ENCODE measurements around the gene CACNA2D3. TPM values are rescaled to one million over a fixed set of nuclear protein-coding genes. Genes with fewer than 3 reads are reported as not detected.

Gene CACNA2D3
- total and polyA plus RNA-seq, 12 donors: 0.26 to 13.7 (median 2.8) TPM; not detected in 1

DNA sequence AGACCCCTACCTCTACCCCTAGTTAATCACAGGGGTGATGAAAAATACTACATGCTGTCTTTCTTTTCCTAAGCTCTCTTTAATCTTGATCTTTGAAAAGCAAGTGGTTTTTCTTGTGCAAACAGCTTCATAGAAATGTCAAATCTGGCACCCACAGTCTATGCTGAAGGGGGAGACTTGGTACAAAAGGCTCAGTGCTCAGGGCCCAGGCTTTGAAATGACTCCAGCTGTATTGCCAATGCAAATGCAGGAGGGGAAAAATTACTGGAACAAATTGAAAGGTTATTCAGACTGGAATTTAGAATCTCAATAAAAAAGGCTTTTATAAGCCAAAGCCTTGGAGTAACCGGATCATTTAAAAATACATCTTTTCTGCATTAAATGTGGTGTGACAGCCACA is 581.6 kb downstream of the CACNA2D3 start:
- Histone ChIP-seq H3K4me1 (replicated peaks in 1 of 2) (no peaks in the 10 kb centered on the region), H3K9me3 (replicated peaks in 1 of 3) (no peaks in the 10 kb centered on the region), H3K27ac (no peak overlapping the region), H3K4me3 (no peak overlapping the region), H3K27me3 (no peaks in the 10 kb centered on the region), H3K36me3 (replicated peaks in 1 of 2) (no peaks in the 10 kb centered on the region)
- no peak for TF ChIP-seq CTCF (IDR thresholded peaks at IDR 0.05)
- no peak for TF ChIP-seq POLR2A (IDR thresholded peaks at IDR 0.05)
- WGBS, 4 donors: 65 to 91% (median 86%) methylated on average over 1 of the region's 1 CpG
- intact Hi-C loops (cut with DNase I): no loop called here
- no peak for DNase-seq

- 58 to 82% (median 67%) methylated on average over 3 of the region's 3 CpGs for WGBS, 4 donors
- intact Hi-C loops (cut with DNase I): no loop called here
- Histone ChIP-seq H3K4me3 (no peak overlapping the region), H3K27me3 (no peaks in the 10 kb centered on the region), H3K4me1 (replicated peaks in 1 of 2) (no peaks in the 10 kb centered on the region), H3K27ac (no peak overlapping the region), H3K9me3 (replicated peaks in 1 of 3) (no peaks in the 10 kb centered on the region), H3K36me3 (replicated peaks in 1 of 2) (no peaks in the 10 kb centered on the region)
- TF ChIP-seq POLR2A (IDR thresholded peaks at IDR 0.05) (no peak), CTCF (IDR thresholded peaks at IDR 0.05) (no peak)
- DNase-seq: no peak
Observed at GRCh38 chr3:54705730-54706129, 583.4 kb downstream of the CACNA2D3 start.

- Histone ChIP-seq H3K4me1 (replicated peaks in 1 of 2) (no peaks in the 10 kb centered on the region), H3K9me3 (replicated peaks in 1 of 3) (no peaks in the 10 kb centered on the region), H3K4me3 (no peak overlapping the region), H3K27ac (no peak overlapping the region), H3K27me3 (no peaks in the 10 kb centered on the region), H3K36me3 (replicated peaks in 1 of 2) (no peaks in the 10 kb centered on the region)
- intact Hi-C loops (cut with DNase I): no loop called here
- TF ChIP-seq CTCF (IDR thresholded peaks at IDR 0.05): no peak
- TF ChIP-seq POLR2A (IDR thresholded peaks at IDR 0.05): no peak
- no peak for DNase-seq
- whole genome bisulfite sequencing, 4 donors: 93 to 97% (median 95%) methylated on average over 3 of the region's 3 CpGs
Observed at GRCh38 chr3:54706738-54707137, 584.4 kb downstream of the CACNA2D3 start.

- no peaks in the 10 kb centered on the region for H3K36me3 ChIP-seq (replicated peaks in 1 of 2)
- H3K9me3 ChIP-seq (replicated peaks in 1 of 3): no peaks in the 10 kb centered on the region
- no peaks in the 10 kb centered on the region for H3K4me1 ChIP-seq (replicated peaks in 1 of 2)
- TF ChIP-seq POLR2A (IDR thresholded peaks at IDR 0.05) (no peak), CTCF (IDR thresholded peaks at IDR 0.05) (no peak)
- H3K27ac ChIP-seq: no peak overlapping the region
- no peak for DNase-seq
- 73 to 88% (median 78%) methylated on average over 3 of the region's 3 CpGs for WGBS, 4 donors
- intact Hi-C loops (cut with DNase I): no loop called here
- H3K27me3 ChIP-seq: no peaks in the 10 kb centered on the region
- H3K4me3 ChIP-seq: no peak overlapping the region
Observed at GRCh38 chr3:54709785-54710184, 587.4 kb downstream of the CACNA2D3 start.
